ENCODE results near the gene FAM163B.

GRCh38 chr9:133576031-133576874, 32.9 kb downstream of the FAM163B start:
- TF ChIP-seq EZH2 (IDR thresholded peaks at IDR 0.05) (no peak), POLR2AphosphoS5 (IDR thresholded peaks at IDR 0.05; ENCODE audit: borderline replicate concordance, low read depth, low read length) (no peak)

Measured in SK-N-MC (cell line).